ENCODE measurements around the gene FANCB.
A peak's percentile ranks its signal among the peaks of the same experiment; 100 is the strongest.

Gene FANCB

GRCh38 chrX:14872851-14873675 is at the start of gene FANCB, which contains the start of gene MOSPD2:
TSS of gene FANCB (minus strand) at chrX:14873069. CDS start at chrX:14865510, 7,559 bp downstream.
TSS of gene MOSPD2 (plus strand) at chrX:14873421. CDS start at chrX:14873529, 108 bp downstream.
- DNase-seq = peak; percentile 93

- DNase-seq = peak; percentile 83
Measured at GRCh38 chrX:14922437-14922836, 49.6 kb upstream of the FANCB start.

- DNase-seq = peak; percentile 61
Measured at GRCh38 chrX:14920196-14920595, 47.3 kb upstream of the FANCB start.

GRCh38 chrX:14919407-14919806 is 46.5 kb upstream of the FANCB start:
- DNase-seq = no peak

GRCh38 chrX:14916017-14916674 is 43.3 kb upstream of the FANCB start:
- DNase-seq = peak; percentile 74

- no peak for DNase-seq
Measured at GRCh38 chrX:14915596-14915995, 42.7 kb upstream of the FANCB start.

- no peak for DNase-seq
Measured at GRCh38 chrX:14913241-14913640, 40.4 kb upstream of the FANCB start.

- DNase-seq = peak; percentile 52
Measured at GRCh38 chrX:14903891-14904290, 31.0 kb upstream of the FANCB start.

- DNase-seq = no peak
Measured at GRCh38 chrX:14902537-14902936, 29.7 kb upstream of the FANCB start.

GRCh38 chrX:14899607-14900006 is 26.7 kb upstream of the FANCB start:
- DNase-seq = peak; percentile 65

GRCh38 chrX:14897042-14897441 is 24.2 kb upstream of the FANCB start:
- DNase-seq = no peak

- no peak for DNase-seq
Measured at GRCh38 chrX:14896273-14896672, 23.4 kb upstream of the FANCB start.

- no peak for DNase-seq
Measured at GRCh38 chrX:14886252-14886651, 13.4 kb upstream of the FANCB start.

- no peak for DNase-seq
Measured at GRCh38 chrX:14884714-14885113, 11.8 kb upstream of the FANCB start.

- no peak for DNase-seq
Measured at GRCh38 chrX:14883826-14884225, 11.0 kb upstream of the FANCB start.

GRCh38 chrX:14875624-14876023 is 2.8 kb upstream of the FANCB start:
- DNase-seq = no peak

- no peak for DNase-seq
Measured at GRCh38 chrX:14873676-14874049, 794 bp upstream of the FANCB start.

- no peak for DNase-seq
Measured at GRCh38 chrX:14872355-14872754, 514 bp downstream of the FANCB start.

- DNase-seq = no peak
Measured at GRCh38 chrX:14871767-14872166, 1.1 kb downstream of the FANCB start.

- peak; percentile 49 for DNase-seq
Measured at GRCh38 chrX:14865201-14865600, 7.7 kb downstream of the FANCB start.

- peak; percentile 62 for DNase-seq
Measured at GRCh38 chrX:14864631-14865030, 8.2 kb downstream of the FANCB start.

- DNase-seq = no peak
Measured at GRCh38 chrX:14851526-14851925, 21.3 kb downstream of the FANCB start.

GRCh38 chrX:14843666-14844065 is 29.2 kb downstream of the FANCB start:
- no peak for DNase-seq

GRCh38 chrX:14837155-14837554 is 35.7 kb downstream of the FANCB start:
- no peak for DNase-seq
